Neutrophil (primary cell): ENCODE results near the gene MICAL3.

ENCODE experiments used
- H3K27ac ChIP-seq: fragments of 200-600 bp; sonication (generic); 2 replicates; pipeline ENCODE4 v1.5.1; 2016; ENCODE audit warnings: mild to moderate bottlenecking, moderate library complexity
- H3K27me3 ChIP-seq: fragments of 200-600 bp; sonication (generic); 2 replicates; pipeline ENCODE4 v1.6.0; 2016; ENCODE audit warnings: mild to moderate bottlenecking
- H3K36me3 ChIP-seq: fragments of 200-600 bp; sonication (generic); 2 replicates; pipeline ENCODE4 v1.5.1; 2017
- H3K4me1 ChIP-seq, 2 experiments: fragments of 200-600 bp in 1 of 2; sonication (generic) in 1 of 2; 1 replicate in 1 of 2; 2 replicates in 1 of 2; pipeline versions ENCODE4 v1.5.1 to v1.6.1; 2013 to 2016; ENCODE audit warnings: low read depth in 1 of 2, low read length in 1 of 2, mild to moderate bottlenecking in 1 of 2, moderate library complexity in 1 of 2; ENCODE audit not compliant: control insufficient read depth in 1 of 2, insufficient read depth in 1 of 2
- H3K4me3 ChIP-seq, 2 experiments: fragments of 200-600 bp in 1 of 2; sonication (generic) in 1 of 2; 1 replicate in 1 of 2; 2 replicates in 1 of 2; pipeline ENCODE4 v1.5.1; 2013 to 2016; ENCODE audit warnings: low read depth in 1 of 2, low read length in 1 of 2, mild to moderate bottlenecking in 1 of 2, moderate library complexity in 1 of 2
- H3K9me3 ChIP-seq: fragments of 200-600 bp; sonication (generic); 2 replicates; pipeline ENCODE4 v1.5.1; 2016
- CTCF ChIP-seq: fragments of 200-600 bp; sonication (generic); IDR thresholded peaks from 2 replicates; pipeline ENCODE4 v1.5.1; 2016; ENCODE audit warnings: antibody characterized with exemption

Gene MICAL3

GRCh38 chr22:17903564-17904295 lies 120.6 kb downstream of the MICAL3 start:
- H3K4me1 ChIP-seq, result no peaks in the 10 kb centered on the region
- H3K27ac ChIP-seq, result no peak overlapping the region
- H3K4me3 ChIP-seq, result no peak overlapping the region
- H3K36me3 ChIP-seq, result no peaks in the 10 kb centered on the region
- H3K9me3 ChIP-seq, result no peaks in the 10 kb centered on the region
- no peaks in the 10 kb centered on the region for H3K27me3 ChIP-seq
- no peak for TF ChIP-seq CTCF

- TF ChIP-seq CTCF, result no peak
- Histone ChIP-seq H3K4me1 (no peaks in the 10 kb centered on the region), H3K27me3 (no peaks in the 10 kb centered on the region), H3K36me3 (no peaks in the 10 kb centered on the region), H3K9me3 (no peaks in the 10 kb centered on the region), H3K4me3 (no peak overlapping the region), H3K27ac (no peak overlapping the region)
Measured at GRCh38 chr22:17902960-17903359, 121.4 kb downstream of the MICAL3 start.

GRCh38 chr22:17898375-17898774 lies 126.0 kb downstream of the MICAL3 start:
- H3K36me3 ChIP-seq, result no peaks in the 10 kb centered on the region
- no peak for TF ChIP-seq CTCF
- no peaks in the 10 kb centered on the region for H3K4me1 ChIP-seq
- no peaks in the 10 kb centered on the region for H3K9me3 ChIP-seq
- no peak overlapping the region for H3K27ac ChIP-seq
- H3K4me3 ChIP-seq, result no peak overlapping the region
- H3K27me3 ChIP-seq, result no peaks in the 10 kb centered on the region

GRCh38 chr22:17897858-17898257 lies 126.5 kb downstream of the MICAL3 start:
- Histone ChIP-seq H3K27me3 (no peaks in the 10 kb centered on the region), H3K4me1 (no peaks in the 10 kb centered on the region), H3K36me3 (no peaks in the 10 kb centered on the region), H3K27ac (no peak overlapping the region), H3K9me3 (no peaks in the 10 kb centered on the region), H3K4me3 (no peak overlapping the region)
- TF ChIP-seq CTCF, result no peak

- H3K9me3 ChIP-seq, result no peaks in the 10 kb centered on the region
- H3K27ac ChIP-seq, result no peak overlapping the region
- no peaks in the 10 kb centered on the region for H3K27me3 ChIP-seq
- H3K4me3 ChIP-seq, result no peak overlapping the region
- H3K4me1 ChIP-seq, result no peaks in the 10 kb centered on the region
- TF ChIP-seq CTCF, result no peak
- H3K36me3 ChIP-seq, result no peaks in the 10 kb centered on the region
Measured at GRCh38 chr22:17897426-17897825, 126.9 kb downstream of the MICAL3 start.
